ENCODE data around the gene COX14.

COX14 gene

GRCh38 chr12:50166799-50167048 lies 54.7 kb downstream of the COX14 start:
- Mint-ChIP-seq H3K27me3 (no peaks in the 10 kb centered on the region), H3K4me1 (ENCODE audit: low read depth in 2 of 2) (peaks cover 6 to 34% of the 10 kb centered on the region in 2 donors), H3K4me3 (peak overlapping the region; percentile 90 to 94), H3K27ac (peak overlapping the region; percentile 90 to 92), H3K9me3 (no peaks in the 10 kb centered on the region), H3K36me3 (ENCODE audit: insufficient read depth) (peaks cover 6% of the 10 kb centered on the region)
- DNase-seq (no peak), ATAC-seq (replicated peaks) (no peak)

GRCh38 chr12:50167049-50167828 lies 55.2 kb downstream of the COX14 start, which contains the start of gene CERS5:
TSS of gene CERS5 (minus strand) at chr12:50167369. CDS start at chr12:50167297, 72 bp downstream.
- no peaks in the 10 kb centered on the region for H3K9me3 Mint-ChIP-seq
- ATAC-seq (replicated peaks) = peak; percentile 96
- peak; percentile 95 to 97 (median 96) for DNase-seq
- peak within 1 kb of the TSS; percentile 90 to 94 for H3K4me3 Mint-ChIP-seq
- peaks cover 6 to 34% of the 10 kb centered on the region in 2 donors for H3K4me1 Mint-ChIP-seq (ENCODE audit: low read depth in 2 of 2)
- H3K27ac Mint-ChIP-seq = peak within 1 kb of the TSS; percentile 90 to 92
- no peaks in the 10 kb centered on the region for H3K27me3 Mint-ChIP-seq
- H3K36me3 Mint-ChIP-seq (ENCODE audit: insufficient read depth) = peaks cover 6% of the 10 kb centered on the region

All from effector memory CD8-positive, alpha-beta T cell (primary cell).